Raji (cell line): ENCODE measurements around the gene TNRC6A.

Source experiments
- POLR2A ChIP-seq: IDR thresholded peaks from 2 replicates; pipeline ENCODE4 v1.6.1; 2011; ENCODE audit warnings: low read depth, low read length, control low read depth; ENCODE audit not compliant: insufficient read depth

TNRC6A gene

GRCh38 chr16:24701521-24701951 lies 27.9 kb upstream of the TNRC6A start:
- no peak for TF ChIP-seq POLR2A

DNA sequence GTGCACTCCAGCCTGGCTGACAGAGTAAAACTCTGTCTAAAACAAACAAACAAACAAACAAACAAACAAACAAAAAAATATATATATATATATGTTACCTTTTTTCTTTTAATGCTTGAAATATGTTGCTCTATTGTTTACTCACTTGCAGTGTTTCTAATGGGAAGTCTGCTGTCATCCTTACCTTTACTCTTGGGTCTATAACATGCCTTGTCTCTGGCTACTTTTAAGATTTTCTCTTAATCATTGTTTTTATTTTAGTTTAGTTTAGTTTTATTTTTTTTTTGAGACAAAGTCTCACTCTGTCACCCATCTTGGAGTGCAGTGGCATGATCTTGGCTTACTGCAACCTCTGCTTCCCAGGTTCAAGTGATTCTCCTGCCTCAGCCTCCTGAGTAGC lies 16.1 kb upstream of the TNRC6A start:
- TF ChIP-seq POLR2A: no peak

DNA sequence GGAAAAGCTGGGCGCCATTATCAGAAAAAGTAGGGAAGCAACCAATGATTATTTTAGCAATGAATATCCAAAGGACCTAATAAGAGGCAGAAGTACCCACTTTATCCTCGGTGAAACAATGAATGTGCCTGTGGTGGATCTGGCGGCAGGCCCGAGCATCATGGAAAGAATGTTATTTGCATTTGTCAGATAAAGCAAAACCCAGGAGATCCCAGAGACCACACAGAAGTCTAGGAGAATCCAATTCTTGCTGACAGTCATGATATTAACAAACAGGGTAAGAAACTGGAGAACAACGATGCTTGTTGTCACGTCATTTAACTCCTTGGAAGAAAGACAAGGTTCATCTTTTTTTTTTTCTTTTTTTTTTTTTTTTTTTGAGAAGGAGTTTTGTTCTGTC lies 12.0 kb upstream of the TNRC6A start:
- no peak for TF ChIP-seq POLR2A

- no peak for TF ChIP-seq POLR2A
Measured at GRCh38 chr16:24718967-24719521, 10.4 kb upstream of the TNRC6A start.

DNA sequence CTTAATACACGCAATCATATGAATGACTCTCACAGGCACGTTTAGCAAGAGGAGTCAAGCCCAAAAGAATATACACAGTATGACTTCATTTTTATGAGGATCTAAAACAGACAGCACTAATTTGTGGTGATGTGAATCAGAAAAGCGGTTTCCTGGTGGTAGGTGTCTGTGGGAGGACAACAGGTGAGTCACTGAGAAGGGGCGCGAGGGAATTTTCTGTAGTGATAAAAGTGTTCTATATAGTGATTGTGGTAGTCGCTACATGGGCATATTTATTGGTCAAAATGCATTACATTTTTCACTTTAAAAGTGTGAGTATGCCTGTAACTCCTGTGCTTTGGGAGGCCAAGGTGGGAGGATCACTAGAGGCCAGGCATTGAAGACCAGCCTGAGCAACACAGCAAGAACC lies 7.6 kb upstream of the TNRC6A start:
- no peak for TF ChIP-seq POLR2A

GRCh38 chr16:24723663-24724062 lies 5.8 kb upstream of the TNRC6A start:
- no peak for TF ChIP-seq POLR2A

- TF ChIP-seq POLR2A: no peak
Measured at GRCh38 chr16:24728011-24728410, 1.4 kb upstream of the TNRC6A start.

DNA sequence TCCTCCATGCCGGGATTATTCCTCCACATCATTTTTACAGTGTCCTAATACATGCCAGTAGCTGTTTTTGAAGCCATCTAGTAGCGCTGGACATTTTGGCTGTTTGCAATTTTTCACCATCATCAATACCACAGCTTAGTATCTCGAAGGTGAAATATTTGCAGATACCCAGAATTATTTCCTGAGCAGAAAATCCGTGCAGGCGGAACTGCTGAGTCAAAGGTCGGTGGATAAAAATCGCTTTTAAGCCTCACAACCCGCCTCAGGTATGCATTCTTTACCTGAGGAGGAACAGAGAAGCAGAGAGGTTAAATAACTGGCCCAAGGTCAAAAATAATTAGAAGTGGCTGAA lies 584 bp upstream of the TNRC6A start:
- no peak for TF ChIP-seq POLR2A

DNA sequence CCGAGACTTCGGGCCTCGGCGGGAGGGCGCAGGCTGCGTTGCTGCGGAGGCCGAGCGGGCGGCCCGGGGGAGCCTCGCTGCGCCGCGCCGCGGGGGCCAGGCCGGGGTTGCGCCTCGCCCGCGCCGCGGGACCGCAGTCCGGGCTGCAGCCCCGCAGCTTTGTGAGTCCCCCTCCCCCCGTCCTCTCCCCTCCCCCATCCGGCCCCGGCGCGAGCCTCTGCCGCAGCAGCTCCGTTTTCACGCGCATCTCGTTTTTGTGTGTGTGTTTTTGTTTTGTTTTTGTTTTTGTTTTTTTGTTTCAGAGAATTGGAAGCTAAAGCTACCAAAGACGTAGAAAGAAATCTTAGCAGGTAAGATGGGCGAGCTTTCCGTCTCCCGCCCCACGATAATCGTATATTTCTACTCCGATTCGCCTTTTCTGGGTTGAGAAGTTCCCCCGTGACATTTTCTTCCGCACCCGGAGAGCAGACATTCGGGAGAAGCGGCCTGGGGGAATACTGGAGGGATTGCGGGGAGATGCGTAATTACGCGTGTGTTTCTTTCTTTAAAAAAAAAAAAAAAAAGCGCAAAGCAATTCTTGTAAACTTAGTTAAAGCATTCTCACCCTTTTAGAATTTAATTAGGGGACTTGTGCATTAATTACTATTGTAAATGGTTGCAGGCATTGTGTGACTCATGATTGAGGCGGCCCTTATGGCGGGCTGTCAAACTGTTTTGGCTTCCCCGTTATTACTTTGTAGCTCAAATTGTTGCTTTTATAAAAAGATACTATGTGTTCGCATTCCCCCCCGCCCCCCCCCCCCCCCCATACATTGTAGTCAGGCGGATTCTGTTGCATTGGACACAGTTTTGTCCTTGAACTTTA lies 732 bp downstream of the TNRC6A start:
- TF ChIP-seq POLR2A: no peak

DNA sequence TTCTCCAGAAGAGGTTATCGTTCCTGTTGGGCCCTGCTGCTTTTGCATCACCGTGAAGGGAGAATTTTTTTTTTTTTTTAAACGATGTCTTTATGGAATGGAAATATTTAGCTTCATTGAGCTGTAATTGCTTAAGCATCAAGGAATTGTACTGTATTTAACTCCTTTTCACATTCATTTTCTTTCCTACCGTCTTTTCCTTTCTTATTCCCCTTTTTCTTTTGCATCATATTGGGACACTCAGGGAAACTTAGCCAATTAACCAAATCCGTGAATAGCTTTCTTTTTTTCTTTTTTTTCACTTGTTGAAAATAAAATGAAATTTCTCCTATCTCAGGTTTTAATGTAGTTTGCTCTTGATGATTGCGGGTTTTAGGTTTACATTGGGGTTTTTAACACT lies 1.5 kb downstream of the TNRC6A start:
- no peak for TF ChIP-seq POLR2A

DNA sequence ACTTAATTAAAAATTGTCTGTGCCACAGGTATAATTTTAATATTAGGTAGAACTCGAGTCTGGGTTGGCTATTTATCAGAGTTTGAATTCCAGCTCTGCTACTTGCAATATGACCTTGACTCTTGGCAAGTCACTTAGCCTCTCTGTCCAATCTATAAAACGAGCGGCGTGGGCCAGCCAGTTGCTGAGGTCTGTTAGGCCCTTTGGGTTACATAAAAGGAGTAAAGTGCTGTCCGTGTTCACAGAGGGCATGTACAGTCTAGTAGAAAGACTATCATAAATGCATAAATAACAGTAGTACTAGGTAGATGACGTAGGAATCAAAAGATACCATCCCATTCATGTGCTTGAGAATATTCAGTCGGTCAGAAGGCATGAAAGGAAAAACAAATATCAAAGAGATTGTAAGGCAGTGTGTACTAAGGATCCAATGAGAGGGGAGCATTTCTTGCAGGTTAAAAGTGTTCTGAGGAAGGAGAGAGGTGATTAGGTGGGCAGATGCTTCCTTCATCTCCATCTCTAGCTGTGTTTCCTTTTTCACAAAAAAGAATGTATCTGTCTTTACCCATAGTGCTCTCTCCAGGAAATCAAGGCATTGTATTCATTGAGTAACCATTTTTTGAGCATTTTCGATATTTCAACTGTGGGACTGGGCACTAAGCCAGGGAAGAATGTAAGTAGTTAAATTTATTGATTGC lies 2.4 kb downstream of the TNRC6A start:
- TF ChIP-seq POLR2A: no peak

DNA sequence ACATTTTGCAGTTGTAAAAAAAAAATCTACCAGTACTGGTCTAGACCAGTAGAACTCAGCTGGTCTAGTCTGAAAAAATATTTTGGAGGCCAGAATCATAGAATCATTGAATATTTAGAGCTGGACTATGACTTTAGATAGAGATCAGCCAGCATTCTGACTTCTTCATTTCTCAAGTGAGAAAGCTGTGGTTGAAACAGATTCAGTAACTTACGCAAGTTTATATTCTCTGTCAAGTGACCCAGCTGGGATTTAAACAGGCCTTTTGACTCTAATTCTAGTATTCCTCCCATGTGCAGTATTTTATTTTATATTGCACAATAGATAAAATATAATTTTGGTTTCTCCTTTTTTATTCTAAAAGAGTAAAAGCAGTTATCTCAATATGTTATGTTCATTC lies 4.9 kb downstream of the TNRC6A start:
- TF ChIP-seq POLR2A: no peak

GRCh38 chr16:24736758-24737157 lies 7.3 kb downstream of the TNRC6A start:
- no peak for TF ChIP-seq POLR2A

DNA sequence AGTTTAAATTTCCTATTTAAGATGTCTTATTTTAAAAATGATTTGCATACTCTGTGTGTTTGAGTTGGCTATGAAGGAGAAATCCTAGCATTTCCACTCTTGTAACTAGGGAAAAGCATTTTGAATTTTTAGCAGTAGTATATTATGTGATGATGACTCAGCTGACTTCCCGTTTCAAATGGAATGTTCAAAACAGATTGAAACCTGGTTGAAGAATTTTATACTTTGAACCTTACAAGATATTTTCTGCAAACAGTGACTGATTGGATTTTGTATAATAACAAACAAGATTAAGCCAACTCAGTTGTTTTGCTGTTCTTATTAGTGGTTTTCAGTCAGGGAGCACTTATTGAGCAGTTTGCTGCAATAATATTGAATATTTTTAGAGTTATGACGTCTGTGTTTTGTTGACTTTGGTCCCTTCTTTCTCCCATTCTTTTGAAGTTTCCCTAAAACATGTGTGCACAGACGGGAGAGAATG lies 8.0 kb downstream of the TNRC6A start:
- TF ChIP-seq POLR2A: no peak

DNA sequence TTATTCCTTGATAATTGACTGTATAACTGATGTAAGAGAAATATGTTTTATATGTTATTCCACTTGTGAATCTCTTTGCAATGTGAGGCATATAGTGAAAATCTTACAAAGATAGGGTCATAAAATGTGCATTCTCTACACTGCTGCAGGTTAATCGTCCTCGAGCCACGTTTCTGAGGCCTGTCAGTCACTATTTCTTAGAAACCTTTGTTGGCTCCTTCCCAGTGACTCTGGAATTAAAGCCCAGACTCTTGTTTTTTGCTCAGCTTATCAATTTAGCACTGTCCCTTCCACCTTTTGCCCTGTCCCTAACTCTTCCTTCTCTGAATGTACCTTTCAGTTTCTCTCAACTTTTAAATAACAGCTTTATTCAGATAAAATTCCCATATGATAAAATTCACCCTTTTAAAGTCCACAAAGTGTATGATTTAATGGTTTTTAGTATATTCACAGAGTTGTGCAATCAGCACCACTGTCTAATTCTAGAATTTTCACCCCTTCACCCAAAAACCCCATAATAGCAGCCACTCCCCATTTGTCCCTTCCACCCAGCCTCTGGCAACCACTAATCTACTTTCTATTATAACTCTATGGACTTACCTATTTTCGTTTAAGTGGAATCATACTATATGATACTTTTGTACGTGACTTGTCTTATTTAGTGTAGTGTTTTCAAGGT lies 8.6 kb downstream of the TNRC6A start:
- no peak for TF ChIP-seq POLR2A
